Thyroid gland (tissue), 4 donors: ENCODE measurements around the gene INPP5A.

Experiments used
- POLR2A ChIP-seq, 2 donors: fragments of 450-650 bp; IDR thresholded peaks; one replicate each; pipeline ENCODE4 v1.6.1; 2017; ENCODE audit warnings: antibody characterized with exemption in 2 of 2, mild to moderate bottlenecking in 2 of 2, moderate library complexity in 1 of 2
- TF ChIP-seq, protein P1 (sequence below), 6 experiments: fragments of 200-600 bp in 3 of 6; fragments of 450-650 bp in 3 of 6; sonication (generic) in 3 of 6; IDR thresholded peaks; one replicate each; pipeline ENCODE4 v1.5.1; 2016 to 2019; ENCODE audit warnings: antibody characterized with exemption in 6 of 6, mild to moderate bottlenecking in 2 of 6, inconsistent platforms in 1 of 6, moderate library complexity in 1 of 6

DNA sequence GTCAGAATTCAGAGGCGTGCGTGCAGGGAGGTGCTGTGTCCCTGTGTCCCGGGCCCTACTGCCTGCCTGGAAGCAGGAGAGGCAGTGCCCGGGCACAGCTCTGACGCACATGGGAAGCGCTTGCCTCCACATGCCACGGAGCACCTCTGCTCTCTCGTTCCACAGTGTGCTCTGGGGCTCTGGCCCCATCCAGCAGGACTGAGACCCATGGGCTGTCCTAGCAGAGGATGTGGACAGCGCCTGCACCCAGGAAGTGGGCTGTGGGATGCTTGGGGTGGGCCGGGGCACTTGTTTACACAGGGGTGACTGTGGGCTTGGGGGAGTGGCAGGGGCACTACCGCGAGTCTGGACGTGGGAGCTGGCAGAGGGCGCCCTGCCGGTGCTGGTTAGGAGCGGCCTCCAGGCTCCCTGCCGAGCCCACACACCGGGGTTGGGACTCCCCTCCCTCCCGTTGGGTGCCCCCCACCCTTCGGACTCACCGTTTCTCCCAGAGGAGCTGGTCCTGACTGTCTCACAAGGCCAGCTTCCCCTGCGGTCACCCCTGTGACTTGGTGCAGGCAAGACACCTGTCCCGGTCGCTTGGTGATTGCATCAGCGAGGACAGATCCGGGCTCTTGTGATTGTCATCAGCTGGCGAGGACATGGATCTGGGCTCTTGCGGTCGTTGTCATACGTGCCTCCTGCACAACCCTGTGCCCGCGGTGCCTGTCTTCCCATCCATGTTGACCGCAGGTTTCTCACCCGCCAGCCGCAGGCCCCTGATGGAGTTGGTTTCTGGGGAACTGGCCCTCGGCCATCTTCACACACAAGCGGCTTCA is 165.2 kb downstream of the INPP5A start:
- no peak for TF ChIP-seq POLR2A (IDR thresholded peaks at IDR 0.05)
- TF ChIP-seq, protein P1, sequence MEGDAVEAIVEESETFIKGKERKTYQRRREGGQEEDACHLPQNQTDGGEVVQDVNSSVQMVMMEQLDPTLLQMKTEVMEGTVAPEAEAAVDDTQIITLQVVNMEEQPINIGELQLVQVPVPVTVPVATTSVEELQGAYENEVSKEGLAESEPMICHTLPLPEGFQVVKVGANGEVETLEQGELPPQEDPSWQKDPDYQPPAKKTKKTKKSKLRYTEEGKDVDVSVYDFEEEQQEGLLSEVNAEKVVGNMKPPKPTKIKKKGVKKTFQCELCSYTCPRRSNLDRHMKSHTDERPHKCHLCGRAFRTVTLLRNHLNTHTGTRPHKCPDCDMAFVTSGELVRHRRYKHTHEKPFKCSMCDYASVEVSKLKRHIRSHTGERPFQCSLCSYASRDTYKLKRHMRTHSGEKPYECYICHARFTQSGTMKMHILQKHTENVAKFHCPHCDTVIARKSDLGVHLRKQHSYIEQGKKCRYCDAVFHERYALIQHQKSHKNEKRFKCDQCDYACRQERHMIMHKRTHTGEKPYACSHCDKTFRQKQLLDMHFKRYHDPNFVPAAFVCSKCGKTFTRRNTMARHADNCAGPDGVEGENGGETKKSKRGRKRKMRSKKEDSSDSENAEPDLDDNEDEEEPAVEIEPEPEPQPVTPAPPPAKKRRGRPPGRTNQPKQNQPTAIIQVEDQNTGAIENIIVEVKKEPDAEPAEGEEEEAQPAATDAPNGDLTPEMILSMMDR (IDR thresholded peaks at IDR 0.05) = no peak
